A673 (cell line): ENCODE data around the gene DXO.
"Not testable (repeated sequence)": the region's sequence is repeated elsewhere in the genome, so short reads cannot be mapped to it uniquely, and the experiment has no call there.

Source experiments
- EZH2 ChIP-seq: fragments of 200-600 bp; sonication (generic); IDR thresholded peaks from 2 replicates; pipeline ENCODE4 v1.6.1; 2017; ENCODE audit warnings: borderline replicate concordance, low read depth, mild to moderate bottlenecking, mixed read lengths, antibody characterized with exemption, low read length; ENCODE audit not compliant: poor library complexity, severe bottlenecking
- TF ChIP-seq, protein P1 (sequence below): fragments of 300-800, 200-600 bp; sonication (generic); conservative IDR thresholded peaks from 2 replicates; pipeline ENCODE4 v1.5.1; 2017; ENCODE audit warnings: low read depth, mild to moderate bottlenecking, antibody characterized with exemption, low read length, moderate library complexity, mixed read lengths

DNA sequence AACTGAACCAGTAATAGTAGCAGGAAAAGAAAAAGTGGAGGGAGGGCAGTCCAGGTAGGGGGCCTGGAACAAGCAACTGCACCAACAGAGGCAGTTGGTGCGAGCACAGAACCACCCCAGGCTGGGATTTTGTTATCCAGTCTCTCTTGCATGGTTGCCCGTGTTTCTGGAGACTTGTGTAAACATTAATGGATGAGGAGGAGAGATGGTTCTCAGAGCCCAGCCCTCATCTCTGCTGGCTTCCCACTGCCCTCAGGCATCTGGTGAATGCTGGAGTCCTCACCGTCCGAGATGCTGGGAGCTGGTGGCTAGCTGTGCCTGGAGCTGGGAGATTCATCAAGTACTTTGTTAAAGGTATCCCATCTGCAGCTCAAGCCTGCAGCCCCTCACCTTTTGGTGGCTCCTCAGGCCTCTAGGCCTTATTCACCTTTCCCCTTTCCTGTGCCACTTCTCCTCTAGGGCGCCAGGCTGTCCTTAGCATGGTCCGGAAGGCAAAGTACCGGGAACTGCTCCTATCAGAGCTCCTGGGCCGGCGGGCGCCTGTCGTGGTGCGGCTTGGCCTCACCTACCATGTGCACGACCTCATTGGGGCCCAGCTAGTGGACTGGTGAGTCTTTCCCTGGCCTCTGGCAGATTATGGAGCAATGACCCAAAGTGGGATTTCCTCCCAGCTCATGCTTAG, 8.4 kb upstream of the DXO start:
- TF ChIP-seq, protein P1, sequence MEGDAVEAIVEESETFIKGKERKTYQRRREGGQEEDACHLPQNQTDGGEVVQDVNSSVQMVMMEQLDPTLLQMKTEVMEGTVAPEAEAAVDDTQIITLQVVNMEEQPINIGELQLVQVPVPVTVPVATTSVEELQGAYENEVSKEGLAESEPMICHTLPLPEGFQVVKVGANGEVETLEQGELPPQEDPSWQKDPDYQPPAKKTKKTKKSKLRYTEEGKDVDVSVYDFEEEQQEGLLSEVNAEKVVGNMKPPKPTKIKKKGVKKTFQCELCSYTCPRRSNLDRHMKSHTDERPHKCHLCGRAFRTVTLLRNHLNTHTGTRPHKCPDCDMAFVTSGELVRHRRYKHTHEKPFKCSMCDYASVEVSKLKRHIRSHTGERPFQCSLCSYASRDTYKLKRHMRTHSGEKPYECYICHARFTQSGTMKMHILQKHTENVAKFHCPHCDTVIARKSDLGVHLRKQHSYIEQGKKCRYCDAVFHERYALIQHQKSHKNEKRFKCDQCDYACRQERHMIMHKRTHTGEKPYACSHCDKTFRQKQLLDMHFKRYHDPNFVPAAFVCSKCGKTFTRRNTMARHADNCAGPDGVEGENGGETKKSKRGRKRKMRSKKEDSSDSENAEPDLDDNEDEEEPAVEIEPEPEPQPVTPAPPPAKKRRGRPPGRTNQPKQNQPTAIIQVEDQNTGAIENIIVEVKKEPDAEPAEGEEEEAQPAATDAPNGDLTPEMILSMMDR, result not testable (repeated sequence)
- not testable (repeated sequence) for TF ChIP-seq EZH2
